CD4-positive, alpha-beta T cell treated with Interleukin-10 for 1 hour (primary cell): ENCODE data around the gene IGFALS.
A peak's percentile ranks its signal among the peaks of the same experiment; 100 is the strongest.

Experiments used
- DNase-seq: peaks from one replicate; pipeline ENCODE4 v3.0.0-alpha.2; 2020

IGFALS gene

GRCh38 chr16:1775006-1775845 lies 18.3 kb downstream of the IGFALS start:
- DNase-seq: no peak

DNA sequence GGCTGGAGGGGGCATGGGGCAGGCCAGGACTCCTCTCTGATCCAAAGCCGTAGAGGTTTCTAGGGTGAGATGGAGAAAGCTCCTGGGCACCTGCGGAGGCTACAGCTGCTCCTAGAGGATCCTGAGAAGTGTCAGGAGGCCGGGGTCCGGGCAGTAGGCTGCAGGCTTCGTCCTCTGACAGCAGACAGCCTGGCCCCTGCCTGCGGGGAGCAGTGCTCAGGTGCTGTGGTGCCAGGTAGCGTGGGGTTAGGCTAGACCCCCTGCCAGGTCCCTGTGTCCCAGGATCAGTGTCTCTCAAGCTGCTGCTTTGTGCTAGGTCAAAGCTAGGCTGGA lies 19.1 kb downstream of the IGFALS start:
- DNase-seq: no peak

- DNase-seq: no peak
These were observed 19.6 kb downstream of the IGFALS start for GRCh38 chr16:1773703-1774447.

DNA sequence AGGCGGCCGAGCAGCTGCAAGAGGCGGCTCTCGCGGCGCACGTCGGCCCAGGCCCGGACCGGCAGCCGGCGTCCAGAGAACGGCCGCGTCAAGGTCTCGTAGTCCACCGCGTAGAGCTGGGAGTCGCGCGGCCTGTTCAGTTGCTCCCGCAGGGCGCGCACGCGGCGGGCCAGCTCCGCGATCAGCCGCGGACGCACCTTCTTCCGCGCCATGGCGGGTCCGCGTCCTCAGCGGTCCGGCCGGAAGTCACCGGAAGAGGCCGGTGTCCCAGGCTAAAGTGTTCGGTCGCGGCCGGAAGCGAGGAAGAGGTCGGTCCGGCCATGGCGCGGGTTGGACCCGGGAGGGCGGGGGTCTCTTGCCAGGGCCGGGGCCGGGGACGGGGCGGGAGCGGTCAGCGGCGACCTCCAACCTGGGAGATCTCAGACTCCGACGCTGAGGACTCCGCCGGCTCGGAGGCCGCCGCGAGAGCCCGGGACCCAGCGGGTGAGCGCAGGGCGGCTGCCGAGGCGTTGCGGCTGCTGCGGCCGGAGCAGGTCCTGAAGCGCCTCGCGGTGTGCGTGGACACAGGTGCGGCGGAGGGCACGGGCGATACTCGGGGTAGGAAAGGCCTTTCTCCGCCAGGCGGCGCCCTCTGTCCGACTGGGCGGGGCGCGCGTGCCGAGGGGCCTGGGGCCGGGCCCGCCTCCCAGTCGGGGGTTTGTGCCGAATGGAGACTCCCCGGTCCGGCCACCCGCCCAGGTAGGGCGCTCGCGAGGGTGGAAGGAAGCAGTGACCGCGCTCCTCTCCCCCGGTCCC lies 20.4 kb downstream of the IGFALS start, which contains the start of gene MRPS34:
TSS of gene MRPS34 (minus strand) at position 227 of the 795 bp plus-strand sequence. CDS start at position 212, 15 bp downstream.
- DNase-seq: peak; percentile 85

- DNase-seq: peak; percentile 35
These were observed 21.1 kb downstream of the IGFALS start, which contains the start of gene EME2 for GRCh38 chr16:1772362-1772907. EME2 (plus strand) TSS chr16:1772810; CDS start chr16:1773228, 418 bp downstream.

- DNase-seq: no peak
These were observed 21.6 kb downstream of the IGFALS start for GRCh38 chr16:1771864-1772361.

DNA sequence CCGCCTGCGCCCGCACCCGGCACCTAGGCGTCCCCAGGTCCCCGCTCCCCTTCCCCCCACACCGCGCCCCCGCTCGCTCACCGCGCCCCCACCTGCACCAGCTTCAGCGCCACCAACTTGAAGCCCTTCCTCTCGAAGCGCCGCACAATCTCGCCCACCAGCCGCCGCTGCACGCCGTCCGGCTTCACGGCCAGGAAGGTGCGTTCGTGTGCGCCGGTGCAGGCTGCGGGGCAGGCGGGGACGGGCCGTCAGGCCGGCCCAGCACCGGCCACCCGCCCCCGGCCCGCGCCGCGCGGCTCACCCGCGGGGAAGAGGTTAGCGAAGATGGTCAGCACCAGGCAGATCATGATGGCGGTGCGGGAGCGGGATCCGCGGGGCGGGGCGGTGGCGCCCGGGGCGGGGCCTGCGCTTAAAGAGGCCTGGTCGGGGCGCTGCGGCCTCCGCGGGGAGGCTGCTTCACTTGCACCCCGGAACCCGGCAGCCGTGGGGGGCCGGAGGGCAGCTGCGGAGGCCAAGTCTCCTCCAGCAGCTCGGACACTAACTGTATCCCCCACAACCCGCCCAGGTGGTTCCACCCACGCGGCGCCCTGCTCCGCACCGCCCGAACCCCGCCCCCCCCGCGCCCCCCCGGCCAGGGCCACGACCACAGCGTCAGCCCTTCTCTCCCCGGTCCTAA lies 22.2 kb downstream of the IGFALS start, which contains the start of gene NME3:
TSS of gene NME3 (minus strand) at position 356 of the 676 bp plus-strand sequence. CDS start at position 347, 9 bp downstream.
- DNase-seq: peak; percentile 75

DNA sequence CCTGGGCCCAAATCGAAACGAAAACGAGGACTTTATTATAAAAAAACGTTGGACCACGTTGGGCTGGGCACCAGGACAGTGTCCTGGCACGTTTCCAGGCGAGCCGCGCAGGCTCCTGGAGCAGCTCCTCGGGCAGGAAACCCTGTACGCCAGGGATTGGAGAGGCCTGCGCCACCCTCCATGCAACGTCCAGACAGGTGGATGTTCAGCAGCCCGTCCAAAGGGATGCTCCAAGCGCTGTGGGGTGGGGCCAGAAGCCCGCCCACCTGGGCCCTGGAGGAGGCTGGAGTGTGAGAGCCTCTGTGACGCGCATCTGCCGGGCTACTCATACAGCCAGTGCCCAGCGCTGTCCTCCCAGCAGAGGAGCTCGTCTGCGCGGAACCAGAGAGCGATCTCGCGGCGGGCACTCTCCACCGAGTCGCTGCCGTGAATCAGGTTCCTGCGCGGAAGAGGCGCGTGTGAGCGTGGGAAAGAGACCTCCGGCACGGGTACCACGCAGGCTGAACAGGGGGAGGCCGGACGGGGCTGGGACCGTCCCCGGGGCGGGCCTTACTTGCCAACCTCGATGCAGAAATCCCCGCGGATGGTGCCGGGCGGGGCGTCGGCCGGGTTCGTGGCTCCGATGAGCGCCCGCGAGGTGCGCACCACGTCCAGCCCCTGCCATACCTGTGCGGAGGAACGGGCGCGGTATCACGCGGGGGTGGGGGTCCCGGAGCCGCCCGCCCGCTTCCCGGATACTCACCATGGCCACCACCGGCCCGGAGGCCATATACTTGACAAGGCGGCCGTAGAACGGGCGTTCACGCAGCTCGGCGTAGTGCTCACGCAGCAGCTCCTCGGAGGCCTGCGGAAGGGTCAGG lies 22.9 kb downstream of the IGFALS start:
- DNase-seq: peak; percentile 67

DNA sequence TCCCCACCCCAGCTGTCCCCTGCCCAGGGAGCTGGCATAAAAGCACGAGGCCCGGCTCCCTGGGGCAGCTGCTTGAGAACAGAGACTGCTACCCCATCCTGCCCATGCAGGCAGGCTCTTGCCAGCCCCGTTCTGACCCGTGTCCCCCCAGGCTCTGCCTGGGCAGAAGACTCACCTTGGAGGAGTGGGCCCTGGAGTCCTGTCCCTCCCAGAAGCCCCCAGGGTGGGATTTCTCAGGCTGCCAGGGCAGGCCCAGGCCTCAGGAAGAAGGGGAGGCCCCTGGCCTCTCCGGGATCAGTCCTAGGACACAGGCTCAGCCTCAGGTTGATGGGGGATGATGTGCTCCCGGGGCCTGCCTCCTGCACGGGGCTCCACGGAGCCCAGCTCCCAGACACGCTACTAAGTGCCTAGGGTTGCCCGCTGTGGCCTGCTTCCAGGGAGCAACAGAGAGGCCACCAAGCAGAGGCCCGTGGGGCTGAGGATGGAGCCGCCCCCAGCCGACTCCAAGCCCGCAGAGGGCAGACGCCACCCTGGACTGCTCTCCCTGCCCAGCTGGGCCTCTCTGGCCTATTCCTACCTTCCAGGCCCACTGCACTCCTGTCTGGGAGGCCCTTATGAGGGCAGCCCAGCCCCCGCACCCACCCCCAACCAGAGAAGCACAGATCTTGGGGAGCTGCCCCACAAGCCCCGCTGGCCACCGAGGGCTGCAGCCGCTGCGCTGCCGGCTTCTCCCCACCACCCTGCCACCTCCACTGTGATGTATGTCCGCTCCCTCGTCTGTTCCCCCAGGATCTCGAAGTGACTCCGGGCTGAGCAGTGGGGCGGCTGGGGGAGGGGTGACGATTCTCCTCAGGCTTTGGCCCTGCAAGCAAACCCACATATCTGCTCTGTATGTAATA lies 23.9 kb downstream of the IGFALS start:
- no peak for DNase-seq

DNA sequence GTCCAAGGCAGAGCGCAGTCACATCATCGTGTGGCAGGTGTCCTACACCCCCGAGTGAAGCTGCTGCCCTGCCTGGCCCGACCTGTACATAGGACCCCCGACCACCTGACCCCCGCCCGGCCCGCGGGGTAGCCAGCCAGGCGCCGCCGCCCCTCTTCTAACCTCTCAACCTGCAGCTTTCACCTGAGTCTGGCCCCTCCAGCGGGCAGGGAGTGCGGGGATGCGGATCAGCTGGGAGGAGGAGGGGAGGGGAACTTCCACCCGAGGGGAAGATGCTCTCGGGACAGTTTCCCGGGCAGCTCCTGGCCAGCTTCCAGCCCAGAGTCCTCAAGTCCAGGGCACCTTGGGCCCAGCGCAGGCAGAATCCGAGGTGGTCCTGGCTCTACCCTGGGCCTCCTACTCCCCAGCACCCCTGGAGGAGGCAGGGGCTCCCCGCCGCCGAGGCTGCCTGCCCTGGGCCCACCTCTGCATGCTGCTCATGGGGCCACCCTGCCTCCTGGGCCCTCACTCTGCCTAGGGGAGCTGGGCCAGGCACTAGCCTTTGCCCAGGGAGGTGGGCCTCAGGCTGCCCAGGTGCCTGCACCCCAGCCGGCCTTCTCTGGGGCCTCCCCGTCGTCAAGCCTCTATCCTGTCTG lies 24.6 kb downstream of the IGFALS start:
- no peak for DNase-seq

- no peak for DNase-seq
These were observed 25.3 kb downstream of the IGFALS start for GRCh38 chr16:1768061-1768766.

DNA sequence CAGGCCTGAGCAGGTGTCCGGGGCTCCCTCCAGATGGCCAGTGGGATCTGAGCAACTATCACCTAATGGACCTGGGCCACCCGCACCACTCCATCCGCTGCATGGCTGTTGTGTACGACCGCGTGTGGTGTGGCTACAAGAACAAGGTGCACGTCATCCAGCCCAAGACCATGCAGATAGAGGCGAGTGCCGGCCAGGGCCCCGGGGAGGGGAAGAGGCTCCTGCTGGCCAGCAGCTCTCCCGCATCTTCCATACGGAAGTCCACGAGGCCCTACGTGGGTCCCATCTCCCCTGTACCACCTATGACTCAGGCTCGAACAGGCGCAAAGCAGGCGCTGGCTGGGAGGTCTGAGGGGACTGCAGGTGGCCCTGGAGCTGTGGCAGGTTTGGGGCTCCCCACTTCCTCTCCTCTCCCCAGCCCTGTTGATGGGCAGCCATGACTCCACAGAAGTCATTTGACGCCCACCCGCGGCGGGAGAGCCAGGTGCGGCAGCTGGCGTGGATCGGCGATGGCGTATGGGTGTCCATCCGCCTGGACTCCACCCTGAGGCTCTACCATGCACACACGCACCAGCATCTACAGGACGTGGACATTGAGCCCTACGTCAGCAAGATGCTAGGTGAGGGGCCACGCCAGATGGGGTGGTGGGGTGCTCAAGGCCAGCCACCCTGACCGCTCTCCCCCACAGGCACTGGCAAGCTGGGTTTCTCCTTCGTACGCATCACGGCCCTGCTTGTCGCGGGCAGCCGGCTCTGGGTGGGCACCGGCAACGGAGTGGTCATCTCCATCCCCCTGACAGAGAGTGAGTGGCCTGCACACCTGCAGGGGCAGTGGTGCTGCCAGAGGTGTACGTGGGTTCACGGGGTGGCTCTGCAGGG lies 26.1 kb downstream of the IGFALS start:
- no peak for DNase-seq

GRCh38 chr16:1766701-1767100 lies 26.8 kb downstream of the IGFALS start:
- no peak for DNase-seq

DNA sequence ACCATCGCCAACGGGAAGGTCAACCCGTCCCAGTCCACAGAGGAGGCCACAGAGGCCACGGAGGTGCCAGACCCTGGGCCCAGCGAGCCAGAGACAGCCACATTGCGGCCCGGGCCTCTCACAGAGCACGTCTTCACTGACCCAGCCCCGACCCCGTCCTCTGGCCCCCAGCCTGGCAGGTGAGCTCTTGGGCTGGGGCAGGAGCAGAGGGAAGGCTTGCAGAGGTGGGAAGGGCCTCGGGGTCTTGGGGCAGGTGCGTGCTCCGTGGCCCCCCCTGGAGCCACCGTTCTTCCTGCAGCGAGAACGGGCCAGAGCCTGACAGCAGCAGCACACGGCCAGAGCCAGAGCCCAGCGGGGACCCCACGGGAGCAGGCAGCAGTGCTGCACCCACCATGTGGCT lies 27.3 kb downstream of the IGFALS start:
- DNase-seq: no peak

DNA sequence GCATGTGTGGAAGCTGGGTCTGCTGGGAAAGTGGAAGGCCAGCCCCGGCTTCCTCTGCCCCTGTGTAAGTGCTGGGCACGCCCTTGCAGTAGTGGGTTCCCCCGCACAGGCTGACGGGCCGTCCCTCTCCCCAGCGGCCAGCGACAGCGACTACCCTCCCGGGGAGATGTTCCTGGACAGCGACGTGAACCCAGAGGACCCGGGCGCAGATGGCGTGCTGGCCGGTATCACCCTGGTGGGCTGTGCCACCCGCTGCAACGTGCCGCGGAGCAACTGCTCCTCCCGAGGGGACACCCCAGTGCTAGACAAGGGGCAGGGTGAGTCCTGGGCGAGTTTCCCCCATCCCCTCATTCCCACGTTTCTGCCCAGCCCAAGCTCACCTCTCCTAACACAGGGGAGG lies 27.7 kb downstream of the IGFALS start:
- DNase-seq: no peak

GRCh38 chr16:1764971-1765370 lies 28.5 kb downstream of the IGFALS start:
- no peak for DNase-seq
